HepG2 (cell line): ENCODE results near the gene C18orf54.

ENCODE experiments used
- BORCS8-MEF2B ChIP-seq: sonication (generic); formaldehyde crosslinking; IDR thresholded peaks from 2 replicates; pipeline ENCODE4 v1.8.0; 2022; ENCODE audit warnings: mild to moderate bottlenecking, missing genetic modification reagents
- GPN1 ChIP-seq: sonication (generic); formaldehyde crosslinking; IDR thresholded peaks from 2 replicates; pipeline ENCODE4 v1.5.1; 2020; ENCODE audit warnings: missing genetic modification reagents, borderline replicate concordance
- IRF2 ChIP-seq: IDR thresholded peaks from 2 replicates; pipeline ENCODE4 v1.6.1; 2018; ENCODE audit warnings: missing genetic modification reagents, missing compliant biosample characterization
- KAT8 ChIP-seq: IDR thresholded peaks from 2 replicates; pipeline ENCODE4 v1.6.1; 2016; ENCODE audit warnings: missing genetic modification reagents, missing compliant biosample characterization
- KDM2A ChIP-seq: sonication (generic); formaldehyde crosslinking; IDR thresholded peaks from 2 replicates; pipeline ENCODE4 v1.4.0; 2020; ENCODE audit warnings: low read depth, missing genetic modification reagents, borderline replicate concordance
- NBN ChIP-seq: fragments of 450-650 bp; conservative IDR thresholded peaks from 2 replicates; pipeline ENCODE4 v1.6.1; 2017
- POLR2A ChIP-seq, 2 experiments: IDR thresholded peaks; 2 replicates each; pipeline ENCODE4 v1.6.1; 2011; ENCODE audit warnings: low read depth in 2 of 2, low read length in 2 of 2, mild to moderate bottlenecking in 1 of 2, moderate library complexity in 1 of 2; ENCODE audit not compliant: insufficient read depth in 1 of 2
- ZNF160 ChIP-seq: sonication (generic); formaldehyde crosslinking; IDR thresholded peaks from 2 replicates; pipeline ENCODE4 v1.8.0; 2022; ENCODE audit warnings: mild to moderate bottlenecking, inconsistent platforms, missing genetic modification reagents
- ZXDC ChIP-seq: sonication (generic); formaldehyde crosslinking; IDR thresholded peaks from 2 replicates; pipeline ENCODE4 v1.5.0; 2020; ENCODE audit warnings: mild to moderate bottlenecking, missing genetic modification reagents
- TF ChIP-seq, protein P1 (sequence below): sonication (generic); formaldehyde crosslinking; IDR thresholded peaks from 2 replicates; pipeline ENCODE4 v1.5.1; 2020; ENCODE audit warnings: mild to moderate bottlenecking, missing genetic modification reagents
- TF ChIP-seq, protein P2 (sequence below): IDR thresholded peaks from 2 replicates; pipeline ENCODE4 v1.6.1; 2016; ENCODE audit warnings: low read depth

GRCh38 chr18:54423831-54424230, 66.1 kb downstream of the C18orf54 start:
- no peak for TF ChIP-seq NBN
- TF ChIP-seq, protein P1, sequence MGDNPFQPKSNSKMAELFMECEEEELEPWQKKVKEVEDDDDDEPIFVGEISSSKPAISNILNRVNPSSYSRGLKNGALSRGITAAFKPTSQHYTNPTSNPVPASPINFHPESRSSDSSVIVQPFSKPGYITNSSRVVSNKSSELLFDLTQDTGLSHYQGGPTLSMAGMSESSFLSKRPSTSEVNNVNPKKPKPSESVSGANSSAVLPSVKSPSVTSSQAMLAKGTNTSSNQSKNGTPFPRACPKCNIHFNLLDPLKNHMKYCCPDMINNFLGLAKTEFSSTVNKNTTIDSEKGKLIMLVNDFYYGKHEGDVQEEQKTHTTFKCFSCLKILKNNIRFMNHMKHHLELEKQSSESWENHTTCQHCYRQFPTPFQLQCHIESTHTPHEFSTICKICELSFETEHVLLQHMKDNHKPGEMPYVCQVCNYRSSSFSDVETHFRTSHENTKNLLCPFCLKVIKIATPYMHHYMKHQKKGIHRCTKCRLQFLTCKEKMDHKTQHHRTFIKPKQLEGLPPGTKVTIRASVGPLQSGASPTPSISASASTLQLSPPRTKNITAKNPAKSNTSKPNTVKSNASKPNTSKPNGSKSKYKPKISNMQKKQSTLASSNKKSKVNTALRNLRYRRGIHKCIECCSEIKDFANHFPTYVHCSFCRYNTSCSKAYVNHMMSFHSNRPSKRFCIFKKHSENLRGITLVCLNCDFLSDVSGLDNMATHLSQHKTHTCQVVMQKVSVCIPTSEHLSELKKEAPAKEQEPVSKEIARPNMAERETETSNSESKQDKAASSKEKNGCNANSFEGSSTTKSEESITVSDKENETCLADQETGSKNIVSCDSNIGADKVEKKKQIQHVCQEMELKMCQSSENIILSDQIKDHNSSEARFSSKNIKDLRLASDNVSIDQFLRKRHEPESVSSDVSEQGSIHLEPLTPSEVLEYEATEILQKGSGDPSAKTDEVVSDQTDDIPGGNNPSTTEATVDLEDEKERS (CRISPR knock-in tag) = no peak
- TF ChIP-seq, protein P2, sequence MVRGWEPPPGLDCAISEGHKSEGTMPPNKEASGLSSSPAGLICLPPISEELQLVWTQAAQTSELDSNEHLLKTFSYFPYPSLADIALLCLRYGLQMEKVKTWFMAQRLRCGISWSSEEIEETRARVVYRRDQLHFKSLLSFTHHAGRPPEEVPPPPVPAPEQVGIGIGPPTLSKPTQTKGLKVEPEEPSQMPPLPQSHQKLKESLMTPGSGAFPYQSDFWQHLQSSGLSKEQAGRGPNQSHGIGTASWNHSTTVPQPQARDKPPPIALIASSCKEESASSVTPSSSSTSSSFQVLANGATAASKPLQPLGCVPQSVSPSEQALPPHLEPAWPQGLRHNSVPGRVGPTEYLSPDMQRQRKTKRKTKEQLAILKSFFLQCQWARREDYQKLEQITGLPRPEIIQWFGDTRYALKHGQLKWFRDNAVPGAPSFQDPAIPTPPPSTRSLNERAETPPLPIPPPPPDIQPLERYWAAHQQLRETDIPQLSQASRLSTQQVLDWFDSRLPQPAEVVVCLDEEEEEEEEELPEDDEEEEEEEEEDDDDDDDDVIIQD (CRISPR knock-in tag) = no peak
- TF ChIP-seq GPN1 (CRISPR knock-in tag) = no peak
- TF ChIP-seq ZNF160 (CRISPR knock-in tag) = no peak
- TF ChIP-seq IRF2 (CRISPR knock-in tag) = no peak
- no peak for TF ChIP-seq POLR2A (IDR thresholded peaks at IDR 0.05; ENCODE audit: insufficient read depth in 1 of 2, low read depth in 2 of 2, low read length in 2 of 2)
- no peak for TF ChIP-seq KDM2A (CRISPR knock-in tag)
- no peak for TF ChIP-seq BORCS8-MEF2B (CRISPR knock-in tag)
- TF ChIP-seq ZXDC (CRISPR knock-in tag) = no peak
- no peak for TF ChIP-seq KAT8 (CRISPR knock-in tag)
